ENCODE data around the gene CYP3A7.
"Not testable (repeated sequence)": the region's sequence is repeated elsewhere in the genome, so short reads cannot be mapped to it uniquely, and the experiment has no call there.

- not testable (repeated sequence) for TF ChIP-seq CTCF, POLR2A, POLR2AphosphoS5, EP300 (IDR thresholded peaks at IDR 0.05)
Observed at GRCh38 chr7:99773395-99773794, 38.4 kb upstream of the CYP3A7 start.
